Choroid plexus epithelial cell (primary cell): ENCODE data around the gene RNF157.
"Not testable (repeated sequence)": the region's sequence is repeated elsewhere in the genome, so short reads cannot be mapped to it uniquely, and the experiment has no call there.

Source experiments
- DNase-seq: peaks from one replicate; pipeline ENCODE4 v3.0.0-alpha.2; 2010; ENCODE audit warnings: low read depth
- H3K4me3 ChIP-seq: 2 replicates; pipeline ENCODE4 v1.5.1; 2011; ENCODE audit warnings: low read depth, mild to moderate bottlenecking, control low read depth, low read length, moderate library complexity
- CTCF ChIP-seq: conservative IDR thresholded peaks from 2 replicates; pipeline ENCODE4 v1.5.1; 2011; ENCODE audit warnings: low read depth, mild to moderate bottlenecking, control low read depth, inconsistent platforms, low read length, moderate library complexity

Gene RNF157

GRCh38 chr17:76264425-76264754 is 24.1 kb upstream of the RNF157 start:
- no peak overlapping the region for H3K4me3 ChIP-seq

GRCh38 chr17:76263896-76264295 is 23.6 kb upstream of the RNF157 start:
- no peak for TF ChIP-seq CTCF
- no peak for DNase-seq
- H3K4me3 ChIP-seq, result no peak overlapping the region

More at GRCh38 chr17:76264425-76264754, 24.1 kb upstream of the RNF157 start:
- TF ChIP-seq CTCF, result no peak
- DNase-seq, result no peak

- no peak for TF ChIP-seq CTCF
- no peak overlapping the region for H3K4me3 ChIP-seq
- no peak for DNase-seq
These were observed 22.5 kb upstream of the RNF157 start for GRCh38 chr17:76262732-76263344.

GRCh38 chr17:76261421-76262215 is 21.3 kb upstream of the RNF157 start:
- no peak for DNase-seq
- H3K4me3 ChIP-seq, result no peak overlapping the region
- no peak for TF ChIP-seq CTCF

GRCh38 chr17:76260669-76261068 is 20.4 kb upstream of the RNF157 start:
- no peak overlapping the region for H3K4me3 ChIP-seq
- no peak for DNase-seq
- TF ChIP-seq CTCF, result no peak

- no peak for DNase-seq
- H3K4me3 ChIP-seq, result no peak overlapping the region
- no peak for TF ChIP-seq CTCF
These were observed 19.9 kb upstream of the RNF157 start for GRCh38 chr17:76260220-76260619.

- not testable (repeated sequence) for H3K4me3 ChIP-seq, DNase-seq
These were observed 16.2 kb upstream of the RNF157 start for GRCh38 chr17:76256430-76257050.
